GM19452 (cell line): ENCODE results near the gene LEUTX.
A peak's percentile ranks its signal among the peaks of the same experiment; 100 is the strongest.
"Not testable (repeated sequence)": the region's sequence is repeated elsewhere in the genome, so short reads cannot be mapped to it uniquely, and the experiment has no call there.

Experiments
- ATAC-seq: cut with Tn5 transposase; IDR thresholded peaks from one replicate; pipeline ENCODE4 v1.9.1; 2021; ENCODE audit not compliant: unreplicated experiment

Gene LEUTX

DNA sequence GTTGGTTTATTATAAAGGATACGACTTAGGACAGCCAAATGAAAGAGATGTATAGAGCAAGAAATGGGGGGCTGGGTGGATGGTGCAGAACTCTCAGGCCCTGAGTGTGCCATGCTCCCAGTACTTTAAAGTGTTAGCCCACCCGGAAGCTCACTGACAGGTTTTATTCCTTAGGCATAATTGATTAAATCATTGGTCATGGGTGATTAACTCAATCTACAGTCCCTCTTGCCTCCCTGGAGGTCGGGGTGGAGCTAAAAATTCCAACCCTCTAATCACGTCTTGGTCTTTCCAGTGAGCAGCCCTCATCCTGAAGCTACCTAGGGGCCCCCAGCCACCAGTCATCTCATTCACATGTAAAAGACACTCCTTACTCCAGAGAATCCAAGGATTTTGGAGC, 9.9 kb upstream of the LEUTX start:
- no peak for ATAC-seq

- no peak for ATAC-seq
Observed at GRCh38 chr19:39780894-39781293, 2.2 kb downstream of the LEUTX start.

DNA sequence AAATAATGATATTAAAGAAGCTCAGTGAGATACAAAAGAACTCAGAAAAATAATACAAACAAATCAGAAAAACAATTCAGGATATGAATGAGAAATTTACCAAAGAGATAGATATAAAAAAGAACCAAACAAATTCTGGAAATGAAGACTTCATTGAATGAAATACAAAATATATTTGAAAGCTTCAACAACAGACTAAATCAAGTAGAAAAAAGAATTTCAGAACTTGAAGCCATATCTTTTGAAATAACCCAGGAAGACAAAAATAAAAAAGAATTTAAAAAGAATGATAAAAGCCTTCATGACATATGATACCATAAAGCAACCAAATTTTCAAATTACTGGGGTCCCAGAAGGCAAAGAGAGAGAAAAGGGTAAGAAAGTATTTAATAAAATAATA, 9.6 kb downstream of the LEUTX start:
- ATAC-seq, result no peak

DNA sequence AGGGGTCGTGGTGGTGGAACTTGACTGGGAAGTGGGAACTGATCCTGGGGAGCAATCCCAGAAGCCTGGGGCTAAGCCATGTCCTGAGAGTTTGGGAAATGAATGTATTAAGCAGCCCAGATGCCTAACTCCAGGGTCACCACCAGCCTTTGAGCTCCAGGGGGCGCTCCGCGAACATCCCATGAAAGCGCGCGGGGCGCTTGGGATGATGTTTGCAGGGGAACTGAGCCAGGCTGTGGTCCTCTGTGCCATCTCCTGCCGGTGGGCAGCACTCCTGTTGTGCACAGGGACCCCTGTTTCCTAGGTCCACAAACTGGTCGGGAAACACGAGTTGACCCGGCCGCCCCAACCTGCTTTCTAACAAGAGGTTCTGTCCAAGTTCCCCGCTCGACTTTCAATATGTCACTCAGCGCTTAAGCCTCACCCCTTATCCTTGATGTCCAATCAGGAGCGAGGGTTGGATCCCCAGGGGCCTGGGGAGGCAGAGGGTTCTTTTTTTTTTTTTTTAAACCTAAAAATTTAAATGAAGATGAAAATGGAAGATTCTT, 14.4 kb downstream of the LEUTX start:
- peak; percentile 63 for ATAC-seq

GRCh38 chr19:39795001-39795400, 16.3 kb downstream of the LEUTX start:
- no peak for ATAC-seq

DNA sequence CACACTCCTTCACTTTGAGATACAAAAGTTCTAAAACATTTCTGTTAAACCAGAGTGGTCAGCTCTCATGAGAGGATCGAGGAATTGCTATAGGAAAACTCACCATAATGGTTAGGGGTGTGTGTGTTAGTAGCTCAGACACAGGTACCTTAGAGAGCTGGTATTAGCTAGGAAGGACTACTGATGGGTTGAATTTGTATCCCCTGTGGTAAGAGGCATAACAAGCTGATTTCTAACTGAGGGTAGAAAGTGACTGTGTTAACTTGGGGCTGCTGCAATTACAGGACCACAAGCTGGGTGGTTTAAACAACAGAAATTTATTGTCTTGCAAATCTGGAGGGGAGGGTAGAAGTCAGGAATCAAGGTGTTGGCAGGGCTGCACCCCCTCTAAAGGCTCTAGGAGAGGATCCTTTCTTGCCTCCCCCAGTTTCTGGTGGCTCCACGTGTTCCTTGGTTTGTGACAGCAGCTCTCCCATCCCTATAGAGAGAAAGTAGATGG, 17.4 kb downstream of the LEUTX start:
- ATAC-seq, result no peak

- ATAC-seq, result no peak
Observed at GRCh38 chr19:39797083-39797482, 18.4 kb downstream of the LEUTX start.

GRCh38 chr19:39802958-39803357, 24.3 kb downstream of the LEUTX start:
- no peak for ATAC-seq

GRCh38 chr19:39805104-39805503, 26.4 kb downstream of the LEUTX start:
- ATAC-seq, result no peak

GRCh38 chr19:39807846-39808364, 29.3 kb downstream of the LEUTX start:
- ATAC-seq, result no peak

DNA sequence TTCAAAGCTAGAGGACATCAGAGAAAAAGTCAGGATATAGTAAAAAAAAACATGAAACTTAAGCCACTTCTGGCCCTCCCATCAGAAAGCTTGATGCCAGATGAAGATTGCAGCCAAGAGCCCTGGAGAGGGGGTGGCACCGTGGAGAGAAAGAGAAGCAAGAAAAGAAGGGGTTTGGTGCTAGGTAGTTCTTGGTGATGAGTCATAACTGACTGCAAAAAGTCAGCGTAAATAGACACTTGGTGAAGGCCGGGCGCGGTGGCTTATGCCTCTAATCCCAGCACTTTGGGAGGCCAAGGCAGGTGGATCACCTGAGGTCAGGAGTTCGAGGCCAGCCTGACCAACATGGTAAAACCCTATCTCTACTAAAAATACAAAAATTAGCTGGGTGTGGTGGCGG, 30.0 kb downstream of the LEUTX start:
- not testable (repeated sequence) for ATAC-seq

DNA sequence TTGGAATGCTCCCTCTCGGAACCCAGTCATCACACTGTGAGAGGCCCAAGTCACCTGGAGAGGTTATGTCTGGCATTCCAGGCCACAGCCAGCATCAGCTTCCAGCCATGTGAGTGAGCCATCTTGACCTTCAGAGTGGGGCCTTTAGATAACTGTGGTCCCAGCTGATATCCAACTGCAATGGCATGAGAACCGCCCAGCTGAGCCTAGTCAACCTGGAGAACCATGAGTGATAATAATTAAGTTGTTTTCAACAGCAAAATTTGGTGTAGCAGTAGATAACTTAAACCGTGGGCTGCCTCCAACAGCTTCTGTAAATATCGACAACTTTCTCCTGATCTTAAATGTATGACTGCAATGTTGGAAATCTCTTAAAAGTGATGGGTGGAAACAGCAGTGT, 30.7 kb downstream of the LEUTX start:
- no peak for ATAC-seq

DNA sequence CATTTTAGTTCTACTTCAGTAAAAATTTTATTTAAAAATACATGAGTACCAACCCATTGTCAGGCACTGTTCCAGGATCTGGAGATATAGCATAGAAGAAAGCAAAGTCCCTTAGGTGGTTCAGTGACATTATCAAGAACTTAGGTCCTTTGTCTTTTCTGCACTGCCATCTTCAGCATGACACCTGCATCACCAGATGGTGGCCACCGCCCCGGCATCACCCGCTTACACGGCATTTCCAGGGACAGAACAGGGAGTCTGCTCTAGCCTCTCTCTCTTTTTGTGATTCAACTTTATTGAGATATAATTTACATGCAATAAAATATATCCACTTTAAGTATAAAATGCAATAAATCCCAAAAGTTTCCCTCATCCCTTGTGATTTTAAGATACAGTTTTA, 31.8 kb downstream of the LEUTX start:
- ATAC-seq, result no peak

DNA sequence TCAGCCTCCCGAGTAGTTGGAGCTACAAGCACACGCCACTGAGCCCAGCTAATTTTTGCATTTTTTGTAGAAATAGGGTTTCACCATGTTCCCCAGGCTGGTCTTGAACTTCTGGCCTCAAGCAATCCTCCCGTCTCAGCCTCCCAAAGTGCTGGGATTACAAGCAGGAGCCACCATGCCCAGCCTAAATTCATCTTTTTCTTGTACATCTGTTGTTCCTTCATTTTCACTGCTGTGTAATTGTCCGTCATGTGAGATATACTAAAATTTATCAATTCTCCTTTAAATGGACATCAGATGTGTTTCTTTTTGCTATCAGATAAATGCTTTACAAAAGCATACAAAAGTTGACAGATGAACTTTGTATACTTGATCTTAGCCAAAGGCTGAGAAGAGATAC, 32.4 kb downstream of the LEUTX start:
- ATAC-seq, result no peak

DNA sequence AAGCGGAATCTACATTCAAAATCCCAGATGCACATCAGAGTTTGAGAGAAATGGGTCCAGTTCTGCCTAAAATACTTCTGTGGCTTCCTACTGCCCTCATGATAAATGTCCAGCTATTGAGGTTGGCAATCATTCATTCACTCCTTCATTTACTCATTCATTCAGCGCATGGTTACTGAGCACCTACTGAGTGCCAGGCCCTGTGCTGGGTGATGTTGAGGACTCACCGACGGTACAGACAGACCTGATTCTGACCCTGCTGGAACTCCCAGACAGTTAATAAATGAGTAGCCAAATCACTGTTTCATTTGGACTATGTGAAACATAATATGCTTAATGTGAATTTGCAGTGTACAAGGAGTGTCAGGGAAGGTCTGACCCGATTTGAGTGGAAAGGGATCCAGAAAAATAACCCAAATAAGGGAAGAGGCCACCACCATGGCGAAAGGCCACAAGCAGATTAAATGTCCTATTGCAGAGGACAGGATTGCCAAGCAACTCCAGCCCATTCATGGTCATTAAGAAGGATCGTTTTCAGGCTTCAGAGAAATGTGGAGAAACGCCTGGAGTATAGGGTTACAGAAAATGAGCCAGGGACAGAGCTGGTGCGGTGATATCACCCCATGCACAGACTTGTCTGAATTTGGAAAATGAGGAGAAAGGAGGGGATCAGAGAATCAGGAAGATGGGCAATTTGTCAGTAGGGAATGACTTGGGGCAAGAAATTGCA, 34.8 kb downstream of the LEUTX start:
- no peak for ATAC-seq

GRCh38 chr19:39814111-39814510, 35.5 kb downstream of the LEUTX start:
- not testable (repeated sequence) for ATAC-seq

DNA sequence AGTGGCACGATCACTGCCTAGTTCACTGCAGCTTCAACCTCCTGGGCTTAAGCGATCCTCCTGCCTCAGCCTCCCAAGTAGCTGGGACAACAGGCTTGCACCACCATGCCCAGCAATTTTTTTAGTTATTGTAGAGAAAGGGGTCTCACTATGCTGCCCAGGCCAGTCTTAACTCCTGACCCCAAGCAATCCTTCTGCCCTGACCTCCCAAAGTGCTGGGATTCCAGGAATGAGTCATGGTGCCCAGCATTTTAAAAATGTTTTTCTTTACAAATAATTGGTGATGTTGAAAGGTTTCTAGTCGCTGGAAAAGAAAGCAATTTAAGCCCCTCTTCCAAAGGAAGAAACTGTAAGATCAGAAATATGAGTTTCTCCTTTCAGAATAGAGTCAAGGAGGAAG, 35.9 kb downstream of the LEUTX start:
- no peak for ATAC-seq

DNA sequence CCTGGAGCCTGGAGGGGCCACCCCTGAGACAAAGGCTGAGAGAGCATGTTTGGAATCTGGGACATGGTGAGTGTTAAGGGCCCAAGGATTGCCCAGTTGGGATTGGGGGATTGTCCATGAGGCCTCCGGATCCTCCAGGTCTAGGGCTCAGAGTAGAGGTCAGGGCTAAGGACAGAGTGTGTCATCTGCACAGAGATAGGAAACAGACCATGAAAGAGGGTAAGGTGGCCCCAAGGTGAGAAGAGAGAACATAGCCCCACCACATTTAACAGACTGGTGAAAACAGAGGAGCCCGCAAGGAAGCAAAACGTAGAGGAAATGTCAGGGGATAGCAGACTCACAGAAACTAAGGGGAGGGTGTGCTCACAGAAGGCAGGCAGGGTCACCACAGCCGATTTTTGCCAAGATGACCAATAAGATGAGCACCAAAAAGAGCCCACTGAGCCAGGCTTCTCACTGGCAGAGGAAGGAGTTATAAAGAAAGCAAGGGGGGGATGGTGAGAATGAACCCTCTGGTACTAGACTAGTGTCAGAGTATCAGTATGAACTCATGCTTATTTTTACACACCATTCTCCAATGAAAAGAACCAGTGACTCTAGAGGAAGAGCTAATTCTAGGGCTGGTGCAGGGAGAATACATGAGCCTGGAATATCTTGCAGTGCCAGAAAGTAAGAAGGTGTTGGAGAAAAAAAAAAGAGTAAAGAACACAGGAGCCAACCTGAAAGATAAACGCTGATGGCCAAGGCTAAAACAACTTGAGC, 37.8 kb downstream of the LEUTX start:
- ATAC-seq, result no peak

DNA sequence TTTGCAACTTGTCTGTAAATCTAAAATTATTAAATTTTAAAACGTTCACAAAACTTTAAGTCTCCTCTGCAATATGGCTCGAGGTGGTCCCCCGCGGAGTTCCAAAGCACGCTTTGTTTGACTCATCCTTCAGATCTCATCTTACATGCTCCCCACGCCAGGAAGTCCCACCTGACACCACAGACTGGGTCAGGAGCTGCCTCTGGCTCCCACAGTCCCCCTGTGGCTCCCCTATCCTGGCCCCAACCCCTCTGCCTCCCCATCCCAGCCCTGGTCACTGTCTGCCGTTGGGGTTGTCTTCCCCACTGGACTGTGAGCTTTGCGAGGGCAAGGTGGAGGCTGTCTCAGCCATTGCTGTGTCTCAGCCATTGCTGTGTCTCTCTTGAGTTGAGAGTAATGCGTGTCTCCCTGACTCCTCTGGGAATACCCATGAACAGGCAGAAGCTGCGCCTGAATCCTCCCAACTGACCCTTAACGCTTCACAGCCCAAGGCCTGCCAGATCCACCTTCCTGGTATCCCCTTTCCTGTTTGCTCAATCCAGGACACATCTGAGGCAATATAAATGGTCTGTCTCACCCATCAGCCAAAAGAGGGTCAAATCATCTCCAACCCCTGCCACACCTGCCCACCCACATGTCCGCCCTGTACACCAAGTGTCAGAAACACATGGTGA, 39.4 kb downstream of the LEUTX start:
- no peak for ATAC-seq

DNA sequence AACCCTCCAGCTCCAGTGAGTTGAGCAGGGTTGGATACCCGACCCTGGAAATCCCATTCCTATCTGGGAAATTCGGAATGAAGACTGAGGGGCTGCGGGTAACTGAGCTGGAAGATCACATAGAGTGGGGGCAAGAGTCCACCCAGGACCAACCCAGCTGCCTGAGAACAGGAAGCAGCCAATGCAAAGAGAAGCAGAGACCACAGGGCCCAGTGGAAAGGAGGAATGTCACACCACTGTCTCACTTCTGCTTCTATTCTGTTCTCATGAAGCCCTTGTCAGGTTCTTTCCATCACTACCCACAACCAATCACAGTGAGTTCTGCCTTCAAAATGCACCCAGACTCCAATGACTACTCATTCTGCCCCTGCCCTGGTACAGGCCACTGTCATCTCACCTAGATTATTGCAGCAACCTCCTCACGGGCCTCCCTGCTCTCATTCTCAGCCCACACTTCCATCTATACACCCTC, 40.0 kb downstream of the LEUTX start:
- ATAC-seq, result peak; percentile 80

DNA sequence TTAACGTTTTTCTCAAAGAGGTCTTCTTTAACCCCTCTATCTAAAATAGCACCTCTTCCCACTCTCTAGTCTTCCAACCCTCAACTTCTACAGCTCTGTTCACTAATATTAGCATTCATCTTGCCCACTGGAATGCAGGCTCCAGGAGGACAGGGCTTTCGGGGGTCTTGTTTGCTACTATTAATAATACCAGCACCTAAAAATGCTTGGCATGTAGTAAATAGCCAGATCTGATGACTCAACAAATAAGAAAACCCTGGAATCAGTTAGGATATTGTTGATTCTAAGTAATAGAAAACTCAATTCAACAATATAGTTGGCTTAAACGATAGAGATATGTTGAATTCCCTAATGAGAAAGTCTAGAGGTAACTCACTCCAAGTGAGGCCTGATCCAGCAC, 41.1 kb downstream of the LEUTX start:
- no peak for ATAC-seq
